Panc1 (cell line): ENCODE data around the gene KIF26A.

Experiments
- TCF7L2 ChIP-seq: IDR thresholded peaks from 2 replicates; pipeline ENCODE4 v1.6.1; 2011; ENCODE audit warnings: mild to moderate bottlenecking, low read depth, low read length, inconsistent platforms
- TF ChIP-seq, protein P1 (sequence below): fragments of 450-650 bp; IDR thresholded peaks from 2 replicates; pipeline ENCODE4 v1.5.1; 2017; ENCODE audit warnings: mild to moderate bottlenecking
- TF ChIP-seq, protein P2 (sequence below), 2 experiments: IDR thresholded peaks; 2 replicates each; pipeline ENCODE4 v1.6.1; 2011 to 2012; ENCODE audit warnings: low read depth in 2 of 2, control low read depth in 1 of 2, low read length in 1 of 2, mild to moderate bottlenecking in 1 of 2, moderate library complexity in 1 of 2; ENCODE audit not compliant: insufficient read depth in 1 of 2

DNA sequence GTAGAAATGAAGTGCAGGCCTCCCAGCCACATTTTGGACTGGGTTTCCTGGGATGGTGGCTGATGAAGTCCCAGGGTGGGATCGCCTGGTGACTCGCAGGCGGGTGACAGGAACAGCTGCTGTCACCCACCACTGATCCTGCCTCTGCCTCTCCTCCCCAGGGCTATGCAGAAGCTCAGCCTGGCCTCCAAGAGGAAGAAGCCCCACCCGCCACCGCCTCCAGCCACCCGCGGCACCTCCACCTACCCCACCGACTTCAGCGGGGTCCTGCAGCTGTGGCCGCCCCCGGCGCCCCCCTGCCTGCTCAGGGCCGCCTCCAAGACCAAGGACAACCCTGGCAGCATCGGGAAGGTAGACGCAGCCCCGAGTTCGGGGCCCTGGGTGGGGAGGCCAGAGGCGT is 28.3 kb downstream of the KIF26A start:
- TF ChIP-seq, protein P1, sequence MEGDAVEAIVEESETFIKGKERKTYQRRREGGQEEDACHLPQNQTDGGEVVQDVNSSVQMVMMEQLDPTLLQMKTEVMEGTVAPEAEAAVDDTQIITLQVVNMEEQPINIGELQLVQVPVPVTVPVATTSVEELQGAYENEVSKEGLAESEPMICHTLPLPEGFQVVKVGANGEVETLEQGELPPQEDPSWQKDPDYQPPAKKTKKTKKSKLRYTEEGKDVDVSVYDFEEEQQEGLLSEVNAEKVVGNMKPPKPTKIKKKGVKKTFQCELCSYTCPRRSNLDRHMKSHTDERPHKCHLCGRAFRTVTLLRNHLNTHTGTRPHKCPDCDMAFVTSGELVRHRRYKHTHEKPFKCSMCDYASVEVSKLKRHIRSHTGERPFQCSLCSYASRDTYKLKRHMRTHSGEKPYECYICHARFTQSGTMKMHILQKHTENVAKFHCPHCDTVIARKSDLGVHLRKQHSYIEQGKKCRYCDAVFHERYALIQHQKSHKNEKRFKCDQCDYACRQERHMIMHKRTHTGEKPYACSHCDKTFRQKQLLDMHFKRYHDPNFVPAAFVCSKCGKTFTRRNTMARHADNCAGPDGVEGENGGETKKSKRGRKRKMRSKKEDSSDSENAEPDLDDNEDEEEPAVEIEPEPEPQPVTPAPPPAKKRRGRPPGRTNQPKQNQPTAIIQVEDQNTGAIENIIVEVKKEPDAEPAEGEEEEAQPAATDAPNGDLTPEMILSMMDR: no peak
- no peak for TF ChIP-seq TCF7L2
- TF ChIP-seq, protein P2, sequence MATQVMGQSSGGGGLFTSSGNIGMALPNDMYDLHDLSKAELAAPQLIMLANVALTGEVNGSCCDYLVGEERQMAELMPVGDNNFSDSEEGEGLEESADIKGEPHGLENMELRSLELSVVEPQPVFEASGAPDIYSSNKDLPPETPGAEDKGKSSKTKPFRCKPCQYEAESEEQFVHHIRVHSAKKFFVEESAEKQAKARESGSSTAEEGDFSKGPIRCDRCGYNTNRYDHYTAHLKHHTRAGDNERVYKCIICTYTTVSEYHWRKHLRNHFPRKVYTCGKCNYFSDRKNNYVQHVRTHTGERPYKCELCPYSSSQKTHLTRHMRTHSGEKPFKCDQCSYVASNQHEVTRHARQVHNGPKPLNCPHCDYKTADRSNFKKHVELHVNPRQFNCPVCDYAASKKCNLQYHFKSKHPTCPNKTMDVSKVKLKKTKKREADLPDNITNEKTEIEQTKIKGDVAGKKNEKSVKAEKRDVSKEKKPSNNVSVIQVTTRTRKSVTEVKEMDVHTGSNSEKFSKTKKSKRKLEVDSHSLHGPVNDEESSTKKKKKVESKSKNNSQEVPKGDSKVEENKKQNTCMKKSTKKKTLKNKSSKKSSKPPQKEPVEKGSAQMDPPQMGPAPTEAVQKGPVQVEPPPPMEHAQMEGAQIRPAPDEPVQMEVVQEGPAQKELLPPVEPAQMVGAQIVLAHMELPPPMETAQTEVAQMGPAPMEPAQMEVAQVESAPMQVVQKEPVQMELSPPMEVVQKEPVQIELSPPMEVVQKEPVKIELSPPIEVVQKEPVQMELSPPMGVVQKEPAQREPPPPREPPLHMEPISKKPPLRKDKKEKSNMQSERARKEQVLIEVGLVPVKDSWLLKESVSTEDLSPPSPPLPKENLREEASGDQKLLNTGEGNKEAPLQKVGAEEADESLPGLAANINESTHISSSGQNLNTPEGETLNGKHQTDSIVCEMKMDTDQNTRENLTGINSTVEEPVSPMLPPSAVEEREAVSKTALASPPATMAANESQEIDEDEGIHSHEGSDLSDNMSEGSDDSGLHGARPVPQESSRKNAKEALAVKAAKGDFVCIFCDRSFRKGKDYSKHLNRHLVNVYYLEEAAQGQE (IDR thresholded peaks at IDR 0.05; ENCODE audit: insufficient read depth in 1 of 2, low read depth in 2 of 2, low read length in 1 of 2): no peak
